H9 (cell line): Measurements from ENCODE around the gene GABRB1. TPM values are rescaled to one million over a fixed set of nuclear protein-coding genes. Genes with fewer than 3 reads are reported as not detected.

Source experiments
- DNase-seq: peaks from one replicate; pipeline ENCODE4 v3.0.0-alpha.2; 2017
- H2AFZ ChIP-seq: one replicate; pipeline ENCODE4 v1.6.1; 2013; ENCODE audit warnings: mild to moderate bottlenecking, low read length, control low read depth, moderate library complexity
- H2AK5ac ChIP-seq: 2 replicates; pipeline ENCODE4 v1.6.1; 2013; ENCODE audit warnings: low read length, control low read depth, mixed read lengths; ENCODE audit not compliant: insufficient read length
- H2BK120ac ChIP-seq: one replicate; pipeline ENCODE4 v1.6.1; 2013; ENCODE audit warnings: low read depth, mild to moderate bottlenecking, low read length, control low read depth, inconsistent platforms; ENCODE audit not compliant: poor library complexity, severe bottlenecking
- H2BK12ac ChIP-seq: 2 replicates; pipeline ENCODE4 v1.6.1; 2013; ENCODE audit warnings: low read length, control low read depth, mixed read lengths, low read depth; ENCODE audit not compliant: insufficient read length
- H2BK15ac ChIP-seq: 2 replicates; pipeline ENCODE4 v1.6.1; 2013; ENCODE audit warnings: low read depth, low read length, control low read depth
- H2BK20ac ChIP-seq: one replicate; pipeline ENCODE4 v1.6.1; 2013; ENCODE audit warnings: low read depth, mild to moderate bottlenecking, low read length, control low read depth, inconsistent platforms; ENCODE audit not compliant: poor library complexity, severe bottlenecking
- H2BK5ac ChIP-seq: 2 replicates; pipeline ENCODE4 v1.6.1; 2013; ENCODE audit warnings: low read length, control low read depth, mixed read lengths; ENCODE audit not compliant: insufficient read length
- H3K14ac ChIP-seq: 2 replicates; pipeline ENCODE4 v1.6.1; 2013; ENCODE audit warnings: low read length, control low read depth; ENCODE audit not compliant: insufficient read depth
- H3K18ac ChIP-seq: 2 replicates; pipeline ENCODE4 v1.6.1; 2013; ENCODE audit warnings: low read depth, mild to moderate bottlenecking, mixed read lengths, low read length, control low read depth; ENCODE audit not compliant: insufficient read length
- H3K23ac ChIP-seq: 2 replicates; pipeline ENCODE4 v1.6.1; 2013; ENCODE audit warnings: low read length, control low read depth, mixed read lengths, low read depth; ENCODE audit not compliant: insufficient read length
- H3K23me2 ChIP-seq: 2 replicates; pipeline ENCODE4 v1.6.1; 2013; ENCODE audit warnings: low read depth, mild to moderate bottlenecking, mixed read lengths, low read length, control low read depth; ENCODE audit not compliant: insufficient read length, poor library complexity, severe bottlenecking
- H3K27ac ChIP-seq: 2 replicates; pipeline ENCODE4 v1.5.1; 2013; ENCODE audit warnings: low read length, control low read depth, mixed read lengths, low read depth; ENCODE audit not compliant: insufficient read length
- H3K27me3 ChIP-seq: 2 replicates; pipeline ENCODE4 v1.6.1; 2013; ENCODE audit warnings: low read length, control low read depth, inconsistent platforms; ENCODE audit not compliant: insufficient read depth
- H3K4ac ChIP-seq: 2 replicates; pipeline ENCODE4 v1.6.1; 2013; ENCODE audit warnings: low read depth, mild to moderate bottlenecking, control low read depth, inconsistent platforms, low read length, moderate library complexity
- H3K4me1 ChIP-seq: 2 replicates; pipeline ENCODE4 v1.6.1; 2013; ENCODE audit warnings: low read length, control low read depth, inconsistent platforms; ENCODE audit not compliant: insufficient read depth
- H3K4me2 ChIP-seq: 2 replicates; pipeline ENCODE4 v1.6.1; 2013; ENCODE audit warnings: low read length, control low read depth, mixed read lengths; ENCODE audit not compliant: insufficient read length, insufficient read depth
- H3K56ac ChIP-seq: 2 replicates; pipeline ENCODE4 v1.6.1; 2013; ENCODE audit warnings: low read depth, mild to moderate bottlenecking, mixed read lengths, low read length, control low read depth; ENCODE audit not compliant: insufficient read length
- H3K79me1 ChIP-seq: 2 replicates; pipeline ENCODE4 v1.6.1; 2013; ENCODE audit warnings: low read depth, mild to moderate bottlenecking, moderate library complexity, low read length, control low read depth, inconsistent platforms; ENCODE audit not compliant: insufficient read depth, poor library complexity, severe bottlenecking
- H3K79me2 ChIP-seq: 2 replicates; pipeline ENCODE4 v1.6.1; 2013; ENCODE audit warnings: low read length, control low read depth, inconsistent platforms; ENCODE audit not compliant: insufficient read depth
- H3K9ac ChIP-seq: 2 replicates; pipeline ENCODE4 v1.6.1; 2013; ENCODE audit warnings: low read length, control low read depth, mixed read lengths; ENCODE audit not compliant: insufficient read length; ENCODE audit errors: extremely low read depth
- H3K9me3 ChIP-seq: one replicate; pipeline ENCODE4 v1.6.1; 2013; ENCODE audit warnings: low read depth, low read length, inconsistent platforms; ENCODE audit not compliant: control insufficient read depth
- H3T11ph ChIP-seq: one replicate; pipeline ENCODE4 v1.6.1; 2013; ENCODE audit warnings: mild to moderate bottlenecking, low read length, control low read depth, inconsistent platforms
- H4K20me1 ChIP-seq: one replicate; pipeline ENCODE4 v1.6.1; 2013; ENCODE audit not compliant: control insufficient read depth, insufficient read length, insufficient read depth
- H4K5ac ChIP-seq: 2 replicates; pipeline ENCODE4 v1.6.1; 2013; ENCODE audit warnings: low read depth, mild to moderate bottlenecking, mixed read lengths, low read length, control low read depth; ENCODE audit not compliant: insufficient read length
- H4K8ac ChIP-seq: replicated peaks from 2 replicates; pipeline ENCODE4 v1.6.1; 2013; ENCODE audit warnings: low read length, control low read depth, mixed read lengths, low read depth; ENCODE audit not compliant: insufficient read length
- H4K91ac ChIP-seq: 2 replicates; pipeline ENCODE4 v1.6.1; 2013; ENCODE audit warnings: low read depth, mild to moderate bottlenecking, moderate library complexity, mixed read lengths, low read length, control low read depth; ENCODE audit not compliant: insufficient read length
- H3K27ac Mint-ChIP-seq, 3 experiments: 2 replicates in 2 of 3; 3 replicates in 1 of 3; pipeline ENCODE4 v1.8.0; 2020 to 2021; ENCODE audit warnings: mixed read lengths in 3 of 3, mild to moderate bottlenecking in 1 of 3, moderate library complexity in 1 of 3
- H3K27me3 Mint-ChIP-seq: 2 replicates; pipeline ENCODE4 v1.8.0; 2021; ENCODE audit warnings: low read depth, mild to moderate bottlenecking, moderate library complexity, mixed read lengths
- H3K36me3 Mint-ChIP-seq, 3 experiments: 2 replicates in 2 of 3; 3 replicates in 1 of 3; pipeline ENCODE4 v1.8.0; 2020 to 2021; ENCODE audit warnings: low read depth in 3 of 3, mixed read lengths in 3 of 3; ENCODE audit not compliant: insufficient read depth in 1 of 3
- H3K4me1 Mint-ChIP-seq, 2 experiments: 2 replicates each; pipeline ENCODE4 v1.8.0; 2020; ENCODE audit warnings: mixed read lengths in 2 of 2
- H3K4me3 Mint-ChIP-seq, 2 experiments: 2 replicates in 1 of 2; 3 replicates in 1 of 2; pipeline ENCODE4 v1.8.0; 2020 to 2021; ENCODE audit warnings: mild to moderate bottlenecking in 2 of 2, mixed read lengths in 2 of 2, moderate library complexity in 1 of 2
- H3K9me3 Mint-ChIP-seq, 2 experiments: 2 replicates in 1 of 2; 3 replicates in 1 of 2; pipeline ENCODE4 v1.8.0; 2020; ENCODE audit warnings: mild to moderate bottlenecking in 2 of 2, mixed read lengths in 2 of 2, moderate library complexity in 1 of 2
- CTCF ChIP-seq: fragments of 200-600 bp; sonication (generic); conservative IDR thresholded peaks from 3 replicates; pipeline ENCODE4 v1.8.0; 2021; ENCODE audit warnings: antibody characterized with exemption, mild to moderate bottlenecking
- WGBS: extraction: QIAGEN DNeasy Blood & Tissue Kit; methylation state at CpG from one replicate; pipeline ENCODE4 v1.1.7; 2013; ENCODE audit warnings: missing lambda C conversion rate, low lambda C conversion rate, mixed read lengths; ENCODE audit not compliant: insufficient read length; ENCODE audit errors: extremely low coverage; 5-methylcytosine and 5-hydroxymethylcytosine counted together
- total RNA-seq: library from RNA; stranded (reverse); gene quantifications from 2 replicates; pipeline ENCODE4 v1.2.1, GENCODE V29; 2021

GABRB1 gene
- total RNA-seq, 1 experiment from 2014 or later = 0.39 TPM

GRCh38 chr4:47217884-47218283 lies 186.5 kb downstream of the GABRB1 start:
- Histone ChIP-seq H3K79me1 (no peaks in the 10 kb centered on the region), H3K23me2 (no peaks in the 10 kb centered on the region), H3K4me2 (no peak overlapping the region), H4K5ac (no peak overlapping the region), H3K27ac (no peak overlapping the region), H3K9me3 (no peaks in the 10 kb centered on the region), H3K23ac (no peak overlapping the region), H2BK120ac (no peak overlapping the region), H4K20me1 (no peaks in the 10 kb centered on the region), H2BK20ac (no peak overlapping the region), H3K79me2 (no peaks in the 10 kb centered on the region), H3K14ac (no peak overlapping the region), H4K8ac (no peak overlapping the region), H3K56ac (no peak overlapping the region), H2AK5ac (no peak overlapping the region), H3T11ph (no peak overlapping the region), H3K27me3 (no peaks in the 10 kb centered on the region), H3K9ac (no peak overlapping the region), H3K4me1 (no peaks in the 10 kb centered on the region), H4K91ac (no peak overlapping the region), H2BK5ac (no peak overlapping the region), H3K4ac (no peak overlapping the region), H2AFZ (no peak overlapping the region), H3K18ac (no peak overlapping the region), H2BK12ac (no peak overlapping the region), H2BK15ac (no peak overlapping the region)
- Mint-ChIP-seq H3K4me1 (no peaks in the 10 kb centered on the region), H3K27ac (no peak overlapping the region), H3K36me3 (no peaks in the 10 kb centered on the region), H3K4me3 (no peak overlapping the region), H3K27me3 (peaks cover 8% of the 10 kb centered on the region), H3K9me3 (no peaks in the 10 kb centered on the region)
- TF ChIP-seq CTCF = no peak
- DNase-seq = no peak
- no CpG with 5 or more reads among the region's 1 CpG for WGBS
